Fibroblast of villous mesenchyme (primary cell): ENCODE results near the gene MTUS2. TPM values are rescaled to one million over a fixed set of nuclear protein-coding genes. Genes with fewer than 3 reads are reported as not detected.

Experiments used
- DNase-seq: peaks from one replicate; pipeline ENCODE4 v3.0.0-alpha.2; 2010; ENCODE audit warnings: low read depth
- H3K4me3 ChIP-seq: 2 replicates; pipeline ENCODE4 v1.5.1; 2011; ENCODE audit warnings: low read depth, mild to moderate bottlenecking, low read length
- total RNA-seq: library from RNA; depleted of rRNA; stranded (reverse); fragments of >200 nt; gene quantifications from 2 replicates; pipeline ENCODE4 v1.2.3, GENCODE V29; 2012
- TF ChIP-seq, protein P1 (sequence below): IDR thresholded peaks from 2 replicates; pipeline ENCODE4 v1.5.1; 2012; ENCODE audit warnings: low read depth, mild to moderate bottlenecking, low read length; ENCODE audit not compliant: insufficient read depth

The MTUS2 gene
- 0.32 and 1.3 TPM in 2 replicates for total RNA-seq

DNA sequence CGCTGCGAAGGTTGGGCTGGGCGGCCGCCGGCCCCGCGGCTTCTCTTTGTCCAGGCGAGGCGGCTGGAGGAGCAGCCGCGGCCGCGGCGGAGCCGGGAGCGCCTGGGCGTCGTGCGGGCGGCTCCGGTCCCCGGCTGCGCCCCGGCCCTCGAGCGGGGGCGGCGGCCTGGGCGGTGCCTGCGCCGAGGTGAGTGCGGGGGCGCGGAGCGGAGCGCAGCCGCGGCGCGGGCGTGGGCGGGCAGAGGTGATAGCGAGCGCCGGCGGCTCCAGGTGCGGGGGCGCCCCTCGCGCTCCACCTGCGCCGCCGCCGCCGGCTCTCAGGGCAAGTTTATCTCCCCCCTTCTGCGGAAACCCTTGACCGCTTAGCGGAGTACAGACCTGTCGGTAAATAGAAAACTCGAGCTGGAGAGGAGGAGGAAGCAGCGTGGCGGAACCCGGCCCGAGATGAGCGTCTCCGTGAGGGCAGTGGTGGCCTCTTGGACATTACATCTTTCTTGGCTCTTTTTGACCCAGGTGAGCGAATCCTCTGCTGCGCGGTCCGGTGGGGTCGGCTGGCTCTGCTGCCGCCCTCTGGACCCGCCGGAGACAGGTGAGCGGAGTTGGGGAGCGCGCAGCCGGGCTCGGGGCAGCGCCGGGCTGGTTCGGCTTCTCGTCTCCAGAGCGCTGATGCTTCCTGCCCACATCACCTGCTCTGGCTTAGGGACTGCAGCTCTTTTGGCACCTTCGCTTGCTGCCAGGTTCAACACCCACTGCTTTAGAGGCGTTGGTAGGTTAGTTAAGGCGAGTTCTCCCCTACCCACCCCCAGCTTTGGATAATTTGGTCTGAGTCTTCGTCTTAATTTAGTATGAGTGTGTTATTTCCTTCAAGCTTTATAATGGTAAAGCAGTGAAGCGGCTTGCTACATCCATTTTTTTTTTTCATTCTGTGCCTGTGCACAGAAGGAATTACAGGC is at the start of gene MTUS2:
Gene MTUS2, plus strand, starts transcription at position 241 of the 953 bp plus-strand sequence.
- TF ChIP-seq, protein P1, sequence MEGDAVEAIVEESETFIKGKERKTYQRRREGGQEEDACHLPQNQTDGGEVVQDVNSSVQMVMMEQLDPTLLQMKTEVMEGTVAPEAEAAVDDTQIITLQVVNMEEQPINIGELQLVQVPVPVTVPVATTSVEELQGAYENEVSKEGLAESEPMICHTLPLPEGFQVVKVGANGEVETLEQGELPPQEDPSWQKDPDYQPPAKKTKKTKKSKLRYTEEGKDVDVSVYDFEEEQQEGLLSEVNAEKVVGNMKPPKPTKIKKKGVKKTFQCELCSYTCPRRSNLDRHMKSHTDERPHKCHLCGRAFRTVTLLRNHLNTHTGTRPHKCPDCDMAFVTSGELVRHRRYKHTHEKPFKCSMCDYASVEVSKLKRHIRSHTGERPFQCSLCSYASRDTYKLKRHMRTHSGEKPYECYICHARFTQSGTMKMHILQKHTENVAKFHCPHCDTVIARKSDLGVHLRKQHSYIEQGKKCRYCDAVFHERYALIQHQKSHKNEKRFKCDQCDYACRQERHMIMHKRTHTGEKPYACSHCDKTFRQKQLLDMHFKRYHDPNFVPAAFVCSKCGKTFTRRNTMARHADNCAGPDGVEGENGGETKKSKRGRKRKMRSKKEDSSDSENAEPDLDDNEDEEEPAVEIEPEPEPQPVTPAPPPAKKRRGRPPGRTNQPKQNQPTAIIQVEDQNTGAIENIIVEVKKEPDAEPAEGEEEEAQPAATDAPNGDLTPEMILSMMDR = no peak
- H3K4me3 ChIP-seq = peak within 1 kb of the TSS; percentile 39
- DNase-seq = no peak

DNA sequence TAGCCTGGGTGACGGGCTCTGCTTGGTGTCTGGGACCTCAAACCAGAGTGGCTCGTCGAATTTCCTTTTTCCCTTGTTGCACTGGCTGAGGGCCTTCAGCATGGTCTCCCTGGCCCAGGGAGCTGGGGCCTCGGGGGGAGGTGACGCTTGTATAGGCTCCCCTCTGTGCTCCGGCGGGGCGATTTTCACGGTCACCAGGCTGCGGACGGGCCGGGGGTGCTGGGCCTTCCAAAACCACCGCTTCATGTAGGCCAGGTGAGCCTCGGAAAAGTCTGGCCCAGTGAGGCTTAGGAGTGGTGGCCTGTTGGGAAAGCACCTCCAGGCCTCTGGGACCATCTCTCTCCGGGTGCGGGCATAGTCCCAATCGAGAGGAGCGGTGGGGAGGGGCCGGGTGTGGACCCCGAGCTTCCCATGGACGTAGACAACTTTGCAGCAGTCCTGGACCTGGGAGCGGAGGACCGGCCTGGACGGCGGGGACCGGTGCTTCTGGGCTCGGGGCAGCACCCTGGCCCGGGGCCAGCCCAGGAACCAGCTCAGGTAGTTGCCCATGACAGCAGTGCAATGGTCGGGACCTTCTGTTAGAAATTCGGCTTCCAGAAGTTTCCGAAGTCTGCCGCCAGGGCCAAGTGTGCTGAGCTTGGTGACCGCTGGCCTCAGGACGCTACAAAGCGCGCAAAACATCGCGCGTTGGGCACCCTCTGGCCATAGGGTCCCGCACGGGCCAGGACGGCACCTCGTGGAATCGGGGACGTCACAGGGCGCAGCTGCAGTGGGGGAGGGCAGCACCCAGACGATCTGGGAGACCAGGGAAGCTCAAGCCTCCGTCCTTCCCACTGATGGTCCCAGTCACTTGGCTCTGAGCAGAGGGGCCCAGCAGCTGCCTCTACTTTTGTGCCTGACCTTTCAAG is 41.6 kb upstream of the MTUS2 start:
- TF ChIP-seq, protein P1 = no peak
- no peak overlapping the region for H3K4me3 ChIP-seq
- no peak for DNase-seq

DNA sequence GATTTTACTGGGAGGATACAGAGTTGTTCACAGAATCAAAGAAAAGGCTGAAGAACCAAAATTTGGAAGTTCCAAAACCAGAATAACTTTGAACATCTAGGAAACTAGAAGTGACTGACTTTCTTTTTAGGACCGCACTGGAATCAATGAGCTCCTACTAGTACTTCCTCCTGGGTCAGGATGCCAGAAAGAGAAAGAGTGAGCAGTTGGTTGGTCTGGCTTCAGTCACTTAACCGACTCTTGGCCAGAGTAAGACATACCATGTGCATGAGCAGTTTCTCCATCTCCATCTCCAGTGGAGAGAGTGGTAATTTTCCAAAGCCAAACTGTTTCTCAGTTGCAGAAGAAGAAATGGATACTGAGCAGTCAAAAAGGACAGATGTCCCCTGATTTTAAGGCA is 27.1 kb upstream of the MTUS2 start:
- TF ChIP-seq, protein P1 = no peak
- peak; percentile 76 for DNase-seq
- H3K4me3 ChIP-seq = no peak overlapping the region

DNA sequence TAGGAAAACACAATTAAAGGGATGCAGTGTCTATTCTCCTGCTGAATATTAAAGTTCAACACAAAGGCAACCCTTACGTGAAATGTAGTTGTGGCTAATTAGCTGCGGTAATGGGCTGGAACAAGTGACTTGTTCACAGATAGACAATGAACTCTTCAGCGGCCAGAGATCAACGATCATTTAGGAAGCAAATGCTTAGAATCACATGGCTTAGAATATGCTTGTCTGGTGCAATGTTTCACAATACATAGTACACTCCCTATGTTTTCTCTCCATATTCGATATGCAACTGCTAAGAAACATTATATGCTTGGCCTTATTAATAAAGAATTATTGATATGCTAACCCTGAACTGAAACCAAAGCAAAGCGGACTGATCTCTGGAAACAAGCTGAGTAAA is 25.7 kb upstream of the MTUS2 start:
- no peak overlapping the region for H3K4me3 ChIP-seq
- DNase-seq = peak; percentile 12
- TF ChIP-seq, protein P1 = no peak

DNA sequence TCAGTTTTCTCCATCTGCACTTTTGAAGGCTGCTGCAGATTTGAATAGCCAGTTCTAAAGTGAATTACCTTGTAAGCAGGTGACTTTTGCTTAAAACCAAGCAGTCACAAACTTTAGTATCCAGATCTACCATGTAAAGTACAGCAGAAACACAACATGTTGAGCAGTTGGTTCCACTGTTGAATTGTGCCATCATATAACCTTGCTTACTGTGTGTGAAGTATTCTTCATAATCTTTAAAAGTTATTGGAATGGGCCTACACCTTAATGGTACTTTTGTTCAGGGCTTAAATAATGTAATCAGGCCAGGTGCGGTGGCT is 23.2 kb upstream of the MTUS2 start:
- no peak for DNase-seq
- H3K4me3 ChIP-seq = no peak overlapping the region
- TF ChIP-seq, protein P1 = no peak

DNA sequence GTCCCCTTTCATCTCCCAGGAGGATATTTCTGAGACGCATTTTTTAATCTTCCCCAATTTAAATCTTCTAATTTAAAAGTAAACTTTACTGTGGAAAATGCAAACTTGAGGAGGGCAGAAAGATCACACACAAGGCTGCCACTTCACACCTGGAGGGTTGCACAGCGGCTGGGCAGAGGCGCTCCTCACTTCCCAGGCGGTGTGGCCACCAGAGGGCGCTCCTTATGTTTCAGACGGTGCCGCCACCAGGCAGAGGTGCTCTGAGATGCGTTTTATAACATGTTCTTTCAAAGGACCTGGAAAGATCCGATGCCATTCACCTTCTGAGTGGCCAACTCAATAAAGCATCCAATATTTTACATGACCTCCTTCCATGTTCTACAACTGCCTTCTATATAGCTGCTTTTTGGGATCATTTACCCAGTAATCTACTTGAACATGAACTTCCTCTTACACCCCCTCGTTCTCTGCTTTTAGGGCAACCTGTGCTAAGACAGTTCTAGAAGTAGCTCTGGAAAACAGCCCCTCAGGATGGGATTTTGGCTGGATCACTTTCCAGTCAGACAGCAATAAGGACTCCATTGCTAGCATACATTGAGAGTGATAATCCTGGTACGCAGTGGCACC is 14.8 kb upstream of the MTUS2 start:
- no peak overlapping the region for H3K4me3 ChIP-seq
- DNase-seq = no peak
- TF ChIP-seq, protein P1 = peak; percentile 40
